ENCODE measurements around the gene UPK3BL2.
"Not testable (repeated sequence)": the region's sequence is repeated elsewhere in the genome, so short reads cannot be mapped to it uniquely, and the experiment has no call there.

UPK3BL2 gene

GRCh38 chr7:102490529-102491075, 52.9 kb downstream of the UPK3BL2 start:
- not testable (repeated sequence) for H3K9ac ChIP-seq (ENCODE audit: low read depth, low read length); H3K9me3 ChIP-seq (ENCODE audit: control insufficient read depth, insufficient read depth, low read length); H3K36me3 ChIP-seq (ENCODE audit: insufficient read depth, low read length); H3K4me1 ChIP-seq (ENCODE audit: insufficient read depth, low read length)

All from ES-I3 (cell line).